HG03066 (cell line): ENCODE results near the gene GRK5.
"Not testable (repeated sequence)": the region's sequence is repeated elsewhere in the genome, so short reads cannot be mapped to it uniquely, and the experiment has no call there.

Source experiments
- ATAC-seq: cut with Tn5 transposase; IDR thresholded peaks from one replicate; pipeline ENCODE4 v1.9.1; 2021; ENCODE audit warnings: low read depth; ENCODE audit not compliant: unreplicated experiment

GRK5 gene

DNA sequence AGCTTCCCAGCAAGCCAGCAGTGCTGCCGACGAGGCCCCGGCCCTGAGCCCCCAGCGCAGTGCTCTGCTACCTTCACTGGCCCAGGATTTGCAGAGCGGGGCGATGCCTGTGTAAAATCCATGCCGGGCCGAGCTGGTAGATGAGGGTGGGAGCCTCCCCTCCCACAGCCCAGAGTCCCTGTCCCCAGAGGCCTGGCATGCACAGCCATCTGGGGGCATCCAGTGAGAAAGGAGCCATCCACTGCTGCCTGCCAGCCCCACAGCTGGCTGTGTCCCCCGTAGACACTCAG is 218.5 kb downstream of the GRK5 start:
- no peak for ATAC-seq

DNA sequence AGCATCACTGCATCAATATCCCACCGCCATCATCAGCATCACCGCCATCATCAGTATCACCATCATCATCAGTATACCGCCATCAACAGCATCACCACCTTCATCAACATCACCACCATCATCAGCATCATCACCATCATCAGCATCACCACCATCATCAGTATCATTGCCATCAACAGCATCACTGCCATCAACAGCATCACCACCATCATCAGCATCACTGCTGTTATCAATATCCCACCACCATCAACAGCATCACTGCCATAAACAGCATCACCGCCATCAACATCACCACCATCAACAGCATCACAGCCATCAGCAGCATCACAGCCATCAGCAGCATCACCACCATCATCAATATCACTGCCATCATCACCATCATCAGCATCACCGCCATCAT is 219.3 kb downstream of the GRK5 start:
- no peak for ATAC-seq

DNA sequence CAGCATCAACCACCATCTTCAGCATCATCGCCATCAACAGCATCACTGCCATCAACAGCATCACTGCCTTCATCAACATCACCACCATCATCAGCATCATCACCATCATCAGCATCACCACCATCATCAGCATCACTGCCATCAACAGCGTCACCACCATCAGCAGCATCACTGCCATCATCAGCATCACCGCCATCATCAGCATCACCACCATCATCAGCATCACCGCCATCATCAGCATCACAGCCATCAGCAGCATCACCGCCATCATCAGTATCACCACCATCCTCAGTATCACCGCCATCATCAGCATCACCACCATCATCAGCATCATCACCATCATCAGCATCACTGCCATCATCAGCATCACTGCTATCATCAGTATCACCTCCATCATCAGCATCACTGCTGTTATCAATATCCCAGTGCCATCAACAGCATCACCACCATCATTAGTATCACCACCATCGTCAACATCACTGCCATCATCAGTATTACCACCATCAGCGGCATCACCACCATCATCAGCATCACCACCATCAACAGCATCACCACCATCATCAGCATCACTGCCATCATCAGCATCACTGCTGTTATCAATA is 220.0 kb downstream of the GRK5 start:
- ATAC-seq: no peak

DNA sequence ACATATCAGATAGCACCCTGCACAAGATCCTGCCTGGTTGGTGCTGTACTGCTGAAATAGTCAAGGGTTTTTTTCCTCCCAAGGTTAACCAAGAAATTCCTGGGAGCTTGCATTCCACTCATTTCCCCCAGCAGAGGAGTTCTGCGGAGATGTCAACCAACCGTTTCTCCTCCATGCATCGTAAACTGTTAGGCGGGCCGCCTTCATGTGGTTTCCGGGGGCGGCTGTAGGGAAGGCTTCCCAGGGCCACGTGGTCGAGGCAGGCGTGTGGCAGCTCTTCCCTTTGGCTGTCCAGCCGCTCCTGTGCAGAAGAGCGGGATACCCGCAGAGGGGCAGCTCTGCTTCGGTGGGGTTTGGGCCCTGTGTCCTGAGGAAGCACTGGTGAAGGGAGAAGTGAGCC is 221.4 kb downstream of the GRK5 start:
- ATAC-seq: no peak

DNA sequence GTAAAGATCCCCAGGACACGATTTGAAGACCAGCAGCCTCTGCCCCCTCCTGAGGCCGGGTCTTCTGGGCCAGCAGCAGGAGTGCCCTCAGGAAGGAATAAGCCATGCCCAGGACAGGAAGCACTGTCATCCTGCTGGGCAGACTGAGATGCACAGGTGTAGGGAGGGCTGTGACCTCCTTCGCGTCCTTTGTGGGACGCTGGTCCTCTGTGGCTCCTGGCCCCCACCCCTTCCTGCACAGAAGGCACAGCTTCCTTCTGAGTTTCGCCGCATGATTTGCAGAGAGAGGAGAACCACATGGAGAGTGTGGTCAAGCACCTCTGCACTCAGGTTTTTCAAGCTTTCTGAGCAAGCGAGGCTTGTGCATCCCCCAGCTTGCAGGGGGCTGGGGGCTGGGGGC is 222.4 kb downstream of the GRK5 start:
- ATAC-seq: no peak

DNA sequence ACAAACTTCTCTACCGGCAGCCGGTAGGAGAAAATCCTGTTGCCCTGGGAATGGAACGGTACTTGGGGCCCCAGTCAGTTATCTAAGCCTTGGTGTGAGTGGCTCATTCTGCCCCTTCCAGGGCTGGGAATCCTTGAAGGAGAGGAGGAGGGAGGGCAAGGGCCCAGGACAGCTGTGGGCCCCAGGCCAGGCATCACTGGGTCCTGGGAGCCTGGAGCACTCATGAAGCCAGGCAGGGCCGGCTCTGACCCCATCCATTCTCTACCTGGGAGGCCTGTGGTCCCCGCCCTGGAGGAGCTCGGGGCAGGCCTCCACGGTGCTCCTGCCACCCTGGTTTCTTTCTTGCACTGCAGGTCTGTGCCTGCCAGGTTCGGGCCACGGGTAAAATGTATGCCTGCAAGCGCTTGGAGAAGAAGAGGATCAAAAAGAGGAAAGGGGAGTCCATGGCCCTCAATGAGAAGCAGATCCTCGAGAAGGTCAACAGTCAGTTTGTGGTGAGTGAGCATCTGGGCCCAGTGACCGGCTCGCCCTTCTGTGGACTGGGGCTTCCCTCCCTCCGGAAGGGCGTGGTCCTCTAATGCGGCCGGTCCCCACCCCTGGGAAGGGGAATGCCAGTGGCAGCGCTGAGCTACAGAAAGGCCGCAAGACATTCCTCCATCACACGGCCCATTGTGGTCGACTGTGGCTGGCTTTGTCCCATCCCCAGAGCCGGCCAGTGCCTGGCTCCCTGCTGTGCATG is 223.8 kb downstream of the GRK5 start:
- no peak for ATAC-seq

- ATAC-seq: no peak
These were observed 224.4 kb downstream of the GRK5 start for GRCh38 chr10:119431773-119432135.

DNA sequence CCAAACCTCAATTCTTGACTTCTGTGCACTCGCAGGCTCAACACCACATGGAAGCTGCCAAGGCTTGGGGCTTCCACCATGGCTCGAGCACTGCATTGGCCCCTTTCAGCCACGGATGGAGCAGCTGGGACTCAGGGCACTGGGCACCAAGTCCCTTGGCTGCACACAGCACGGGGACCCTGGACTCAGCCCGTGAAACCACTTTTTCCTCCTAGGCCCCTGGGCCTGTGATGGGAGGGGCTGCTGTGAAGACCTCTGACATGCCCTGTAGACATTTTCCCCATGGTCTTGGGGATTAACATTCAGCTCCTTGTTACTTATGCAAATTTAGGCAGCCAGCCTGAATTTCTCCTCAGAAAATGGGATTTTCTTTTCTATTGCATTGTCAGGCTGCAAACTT is 227.6 kb downstream of the GRK5 start:
- not testable (repeated sequence) for ATAC-seq

GRCh38 chr10:119438717-119439116 is 231.3 kb downstream of the GRK5 start:
- no peak for ATAC-seq

DNA sequence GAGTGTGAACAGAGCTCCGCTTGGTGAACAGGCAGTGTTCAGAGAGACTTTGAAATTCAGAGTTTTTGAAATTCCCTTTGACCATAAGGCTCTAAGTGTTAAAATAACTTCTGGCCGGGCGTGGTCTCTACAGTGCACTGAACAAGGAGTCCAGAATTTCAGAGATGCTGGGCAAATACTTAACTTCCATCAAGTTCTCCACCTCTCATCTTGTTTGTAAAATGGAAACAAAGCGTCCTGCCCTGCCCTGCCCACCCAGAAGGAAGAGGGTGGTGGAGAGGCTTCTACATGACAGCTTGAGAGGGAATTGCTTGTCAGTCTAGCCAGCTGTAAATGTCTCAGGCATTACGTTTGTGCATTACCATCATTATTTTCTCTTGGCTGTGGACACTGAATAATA is 232.6 kb downstream of the GRK5 start:
- ATAC-seq: no peak

DNA sequence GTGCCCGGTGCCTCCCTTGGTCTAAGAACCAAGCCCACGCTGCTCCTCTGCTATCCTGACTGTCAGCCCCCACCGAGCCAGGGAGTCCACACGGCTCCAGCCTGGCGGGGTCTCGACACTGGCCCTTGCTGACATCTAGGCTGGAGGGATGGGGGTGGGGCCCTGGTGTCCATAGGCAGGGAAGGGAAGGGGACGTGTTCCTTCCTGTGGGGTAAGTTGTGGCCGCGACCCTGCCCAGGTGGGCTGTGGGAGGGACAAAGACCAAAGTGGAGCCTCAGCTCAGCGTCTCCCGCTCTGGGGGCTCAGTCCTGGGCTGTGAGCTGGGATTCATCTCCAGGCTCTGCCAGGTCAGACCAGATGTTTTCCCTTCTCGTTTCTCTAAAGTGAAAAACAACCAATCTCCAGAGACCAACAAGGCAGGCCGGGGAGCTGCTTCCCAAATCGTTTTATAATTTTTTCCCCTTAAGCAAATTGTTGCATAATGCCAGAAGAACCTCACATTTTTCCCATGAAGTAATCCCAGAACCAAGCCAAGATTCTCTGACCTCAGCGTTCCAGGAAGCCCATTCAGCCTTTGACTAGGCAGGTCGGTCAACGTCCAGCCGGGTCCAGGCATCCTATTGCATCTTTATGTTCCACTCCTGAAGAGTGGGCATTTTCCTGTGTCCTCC is 233.9 kb downstream of the GRK5 start:
- ATAC-seq: no peak

- no peak for ATAC-seq
These were observed 234.8 kb downstream of the GRK5 start for GRCh38 chr10:119441921-119442757.

DNA sequence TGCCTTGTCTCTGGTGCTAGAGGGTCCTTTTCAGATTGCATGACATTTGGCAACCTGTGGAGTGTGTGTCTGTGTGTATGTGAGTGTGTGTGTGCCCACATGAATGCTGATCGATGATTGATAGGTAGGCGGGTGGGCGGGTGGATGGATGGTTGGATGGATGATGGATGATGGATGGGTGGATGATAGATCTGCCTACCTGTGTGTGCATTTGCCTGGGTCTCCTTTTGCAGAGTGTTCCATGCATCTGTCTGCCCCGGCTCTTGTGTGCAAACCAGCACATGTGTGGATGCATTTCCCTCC is 235.3 kb downstream of the GRK5 start:
- ATAC-seq: no peak

GRCh38 chr10:119443441-119443840 is 236.1 kb downstream of the GRK5 start:
- ATAC-seq: no peak

GRCh38 chr10:119443970-119444660 is 236.7 kb downstream of the GRK5 start:
- no peak for ATAC-seq

DNA sequence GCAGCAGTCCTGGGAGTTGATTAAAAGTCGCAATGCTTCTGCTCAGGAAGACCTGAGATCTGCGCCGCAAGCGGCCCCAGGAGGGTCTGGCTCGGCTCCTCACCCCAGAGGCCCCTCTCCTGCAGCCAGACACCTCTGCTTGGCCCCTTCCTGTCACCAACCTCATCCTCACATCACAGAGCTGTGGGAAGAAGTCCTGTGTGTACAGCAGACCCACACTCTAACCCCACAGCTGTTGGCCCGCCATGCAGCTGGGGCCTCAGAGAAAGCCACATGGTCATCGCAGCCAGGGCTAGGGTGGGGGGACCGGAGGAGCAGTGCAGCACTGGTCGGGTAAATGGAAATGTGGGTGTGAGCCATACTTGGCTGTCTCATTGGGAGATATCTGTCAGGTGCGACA is 237.5 kb downstream of the GRK5 start:
- no peak for ATAC-seq

- no peak for ATAC-seq
These were observed 238.1 kb downstream of the GRK5 start for GRCh38 chr10:119445311-119445934.

- ATAC-seq: no peak
These were observed 238.6 kb downstream of the GRK5 start for GRCh38 chr10:119445935-119446317.

GRCh38 chr10:119446441-119447277 is 239.3 kb downstream of the GRK5 start:
- ATAC-seq: no peak

GRCh38 chr10:119447421-119447820 is 240.1 kb downstream of the GRK5 start:
- no peak for ATAC-seq
